ENCODE data around the gene SLC6A1.

SLC6A1 gene

DNA sequence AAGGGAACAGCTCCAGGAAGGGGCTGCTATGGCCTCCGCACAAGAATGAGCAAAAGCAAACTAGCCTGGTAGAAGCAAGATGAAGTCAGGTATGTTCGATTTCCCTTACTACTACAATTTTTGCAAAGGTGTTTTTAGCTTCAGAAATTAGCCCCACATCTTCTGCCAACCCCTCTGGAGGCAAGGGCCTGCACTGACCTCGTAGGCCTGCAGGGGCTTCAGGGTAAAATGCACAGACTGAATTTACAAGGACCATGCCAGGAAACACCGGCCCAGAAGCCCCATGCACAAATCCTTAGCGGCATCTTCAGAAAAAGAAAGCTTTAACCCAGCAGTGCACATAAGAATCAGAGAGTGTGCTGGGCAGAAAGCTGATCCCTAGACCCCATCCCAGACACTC lies 53.0 kb downstream of the SLC6A1 start:
- H3K27me3 ChIP-seq (ENCODE audit: insufficient read depth, low read length) = no peaks in the 10 kb centered on the region
- TF ChIP-seq, protein P1, sequence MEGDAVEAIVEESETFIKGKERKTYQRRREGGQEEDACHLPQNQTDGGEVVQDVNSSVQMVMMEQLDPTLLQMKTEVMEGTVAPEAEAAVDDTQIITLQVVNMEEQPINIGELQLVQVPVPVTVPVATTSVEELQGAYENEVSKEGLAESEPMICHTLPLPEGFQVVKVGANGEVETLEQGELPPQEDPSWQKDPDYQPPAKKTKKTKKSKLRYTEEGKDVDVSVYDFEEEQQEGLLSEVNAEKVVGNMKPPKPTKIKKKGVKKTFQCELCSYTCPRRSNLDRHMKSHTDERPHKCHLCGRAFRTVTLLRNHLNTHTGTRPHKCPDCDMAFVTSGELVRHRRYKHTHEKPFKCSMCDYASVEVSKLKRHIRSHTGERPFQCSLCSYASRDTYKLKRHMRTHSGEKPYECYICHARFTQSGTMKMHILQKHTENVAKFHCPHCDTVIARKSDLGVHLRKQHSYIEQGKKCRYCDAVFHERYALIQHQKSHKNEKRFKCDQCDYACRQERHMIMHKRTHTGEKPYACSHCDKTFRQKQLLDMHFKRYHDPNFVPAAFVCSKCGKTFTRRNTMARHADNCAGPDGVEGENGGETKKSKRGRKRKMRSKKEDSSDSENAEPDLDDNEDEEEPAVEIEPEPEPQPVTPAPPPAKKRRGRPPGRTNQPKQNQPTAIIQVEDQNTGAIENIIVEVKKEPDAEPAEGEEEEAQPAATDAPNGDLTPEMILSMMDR (IDR thresholded peaks at IDR 0.05; ENCODE audit: low read length) = no peak
- no peak for TF ChIP-seq EZH2 (IDR thresholded peaks at IDR 0.05; ENCODE audit: borderline replicate concordance, low read length)
- H3K9me2 ChIP-seq (ENCODE audit: low read depth, low read length) = no peaks in the 10 kb centered on the region
- no peaks in the 10 kb centered on the region for H3F3A ChIP-seq (ENCODE audit: insufficient read depth, low read length)
- no peak overlapping the region for H3K4me3 ChIP-seq (ENCODE audit: low read depth, low read length, poor library complexity, severe bottlenecking)
- no peaks in the 10 kb centered on the region for H4K20me1 ChIP-seq (ENCODE audit: insufficient read depth, low read length)
- no peak overlapping the region for H2AFZ ChIP-seq (ENCODE audit: low read length)
- H3K4me2 ChIP-seq (ENCODE audit: low read length) = no peak overlapping the region
- no peaks in the 10 kb centered on the region for H3K79me2 ChIP-seq (ENCODE audit: insufficient read depth, low read length)
- no peaks in the 10 kb centered on the region for H3K9me3 ChIP-seq (ENCODE audit: low read length)
- no peaks in the 10 kb centered on the region for H3K4me1 ChIP-seq (ENCODE audit: insufficient read depth, low read length, severe bottlenecking)
- H3K9ac ChIP-seq (ENCODE audit: low read length) = no peak overlapping the region
- no peaks in the 10 kb centered on the region for H3K36me3 ChIP-seq (ENCODE audit: insufficient read depth, low read length)
- no peak overlapping the region for H3K27ac ChIP-seq (ENCODE audit: low read depth, low read length, poor library complexity, severe bottlenecking)

DNA sequence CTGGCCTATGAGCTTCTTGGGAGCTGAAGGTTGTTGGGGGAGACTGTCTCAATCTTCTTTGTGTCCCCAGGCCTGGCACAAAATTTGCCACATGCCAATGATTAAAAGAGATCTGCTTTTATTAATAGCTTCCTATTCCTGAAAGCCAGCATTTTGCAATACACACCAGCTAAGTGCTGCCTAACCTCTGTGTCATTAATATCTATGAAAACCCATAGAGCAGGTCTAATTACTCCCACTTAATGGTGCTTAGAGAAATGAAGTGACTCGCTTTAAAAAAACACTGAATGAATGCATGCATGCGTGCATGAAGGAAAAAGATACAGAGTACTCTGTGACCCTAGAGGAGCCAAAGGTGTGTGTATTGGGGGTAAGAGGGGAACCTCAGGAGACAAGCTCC lies 55.0 kb downstream of the SLC6A1 start:
- Histone ChIP-seq H3K9me3 (ENCODE audit: low read length) (no peaks in the 10 kb centered on the region), H3K4me1 (ENCODE audit: insufficient read depth, low read length, severe bottlenecking) (no peaks in the 10 kb centered on the region), H2AFZ (ENCODE audit: low read length) (no peak overlapping the region), H3F3A (ENCODE audit: insufficient read depth, low read length) (no peaks in the 10 kb centered on the region), H3K4me3 (ENCODE audit: low read depth, low read length, poor library complexity, severe bottlenecking) (no peak overlapping the region), H3K79me2 (ENCODE audit: insufficient read depth, low read length) (no peaks in the 10 kb centered on the region), H3K9me2 (ENCODE audit: low read depth, low read length) (no peaks in the 10 kb centered on the region), H3K4me2 (ENCODE audit: low read length) (no peak overlapping the region), H3K27me3 (ENCODE audit: insufficient read depth, low read length) (no peaks in the 10 kb centered on the region), H3K27ac (ENCODE audit: low read depth, low read length, poor library complexity, severe bottlenecking) (no peak overlapping the region), H4K20me1 (ENCODE audit: insufficient read depth, low read length) (no peaks in the 10 kb centered on the region), H3K36me3 (ENCODE audit: insufficient read depth, low read length) (no peaks in the 10 kb centered on the region), H3K9ac (ENCODE audit: low read length) (no peak overlapping the region)
- no peak for TF ChIP-seq EZH2 (IDR thresholded peaks at IDR 0.05; ENCODE audit: borderline replicate concordance, low read length)
- TF ChIP-seq, protein P1 (IDR thresholded peaks at IDR 0.05; ENCODE audit: low read length) = no peak

DNA sequence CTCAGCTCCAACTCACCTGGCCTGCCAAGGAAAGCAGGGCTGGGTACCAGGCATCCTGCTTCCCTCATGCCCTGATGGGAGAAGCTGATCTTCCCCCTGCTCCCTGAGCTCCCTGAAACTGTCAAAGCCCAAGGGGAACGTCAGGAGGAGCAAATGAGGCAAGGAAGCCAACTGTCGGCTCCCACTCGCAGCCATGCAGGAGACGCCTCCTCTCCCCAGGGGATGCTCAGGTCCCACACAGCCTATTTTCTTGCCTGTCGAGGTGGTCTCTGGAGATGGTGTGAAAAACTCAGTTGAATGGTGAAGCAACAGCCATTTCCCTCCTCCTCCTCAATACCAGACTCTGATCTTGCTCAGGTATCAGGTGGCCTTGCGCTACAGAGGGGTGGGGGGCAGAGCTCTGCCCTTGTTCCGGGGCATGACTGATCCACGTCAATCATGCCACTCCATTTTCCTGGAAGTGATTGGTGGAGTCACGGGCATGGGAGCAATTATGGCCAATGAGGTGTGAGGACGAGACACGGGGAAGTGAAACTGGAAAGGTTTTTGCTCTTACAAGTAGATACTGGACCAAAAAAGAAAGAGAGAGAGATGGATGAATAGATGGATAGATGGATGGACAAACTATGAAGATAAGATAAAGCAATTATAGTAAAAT lies 58.2 kb downstream of the SLC6A1 start:
- no peak overlapping the region for H3K4me3 ChIP-seq (ENCODE audit: low read depth, low read length, poor library complexity, severe bottlenecking)
- H3K9me3 ChIP-seq (ENCODE audit: low read length) = no peaks in the 10 kb centered on the region
- no peaks in the 10 kb centered on the region for H3K79me2 ChIP-seq (ENCODE audit: insufficient read depth, low read length)
- H3K4me2 ChIP-seq (ENCODE audit: low read length) = no peak overlapping the region
- no peaks in the 10 kb centered on the region for H3F3A ChIP-seq (ENCODE audit: insufficient read depth, low read length)
- H3K27me3 ChIP-seq (ENCODE audit: insufficient read depth, low read length) = no peaks in the 10 kb centered on the region
- no peak overlapping the region for H2AFZ ChIP-seq (ENCODE audit: low read length)
- no peak overlapping the region for H3K9ac ChIP-seq (ENCODE audit: low read length)
- no peaks in the 10 kb centered on the region for H3K4me1 ChIP-seq (ENCODE audit: insufficient read depth, low read length, severe bottlenecking)
- no peaks in the 10 kb centered on the region for H3K9me2 ChIP-seq (ENCODE audit: low read depth, low read length)
- TF ChIP-seq, protein P1 (IDR thresholded peaks at IDR 0.05; ENCODE audit: low read length) = no peak
- no peak for TF ChIP-seq EZH2 (IDR thresholded peaks at IDR 0.05; ENCODE audit: borderline replicate concordance, low read length)
- H3K27ac ChIP-seq (ENCODE audit: low read depth, low read length, poor library complexity, severe bottlenecking) = no peak overlapping the region
- no peaks in the 10 kb centered on the region for H3K36me3 ChIP-seq (ENCODE audit: insufficient read depth, low read length)
- H4K20me1 ChIP-seq (ENCODE audit: insufficient read depth, low read length) = no peaks in the 10 kb centered on the region

All from OCI-LY1 (cell line).